Bronchial smooth muscle cell (primary cell): ENCODE measurements around the gene MAGEH1. TPM values are rescaled to one million over a fixed set of nuclear protein-coding genes. Genes with fewer than 3 reads are reported as not detected.

ENCODE experiments used
- total RNA-seq: library from RNA; depleted of rRNA; stranded (reverse); fragments of >200 nt; gene quantifications from 2 replicates; pipeline ENCODE4 v1.2.1, GENCODE V29; 2014

MAGEH1 gene, protein sequence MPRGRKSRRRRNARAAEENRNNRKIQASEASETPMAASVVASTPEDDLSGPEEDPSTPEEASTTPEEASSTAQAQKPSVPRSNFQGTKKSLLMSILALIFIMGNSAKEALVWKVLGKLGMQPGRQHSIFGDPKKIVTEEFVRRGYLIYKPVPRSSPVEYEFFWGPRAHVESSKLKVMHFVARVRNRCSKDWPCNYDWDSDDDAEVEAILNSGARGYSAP
- total RNA-seq = 26.4 and 27.6 TPM in 2 replicates

DNA sequence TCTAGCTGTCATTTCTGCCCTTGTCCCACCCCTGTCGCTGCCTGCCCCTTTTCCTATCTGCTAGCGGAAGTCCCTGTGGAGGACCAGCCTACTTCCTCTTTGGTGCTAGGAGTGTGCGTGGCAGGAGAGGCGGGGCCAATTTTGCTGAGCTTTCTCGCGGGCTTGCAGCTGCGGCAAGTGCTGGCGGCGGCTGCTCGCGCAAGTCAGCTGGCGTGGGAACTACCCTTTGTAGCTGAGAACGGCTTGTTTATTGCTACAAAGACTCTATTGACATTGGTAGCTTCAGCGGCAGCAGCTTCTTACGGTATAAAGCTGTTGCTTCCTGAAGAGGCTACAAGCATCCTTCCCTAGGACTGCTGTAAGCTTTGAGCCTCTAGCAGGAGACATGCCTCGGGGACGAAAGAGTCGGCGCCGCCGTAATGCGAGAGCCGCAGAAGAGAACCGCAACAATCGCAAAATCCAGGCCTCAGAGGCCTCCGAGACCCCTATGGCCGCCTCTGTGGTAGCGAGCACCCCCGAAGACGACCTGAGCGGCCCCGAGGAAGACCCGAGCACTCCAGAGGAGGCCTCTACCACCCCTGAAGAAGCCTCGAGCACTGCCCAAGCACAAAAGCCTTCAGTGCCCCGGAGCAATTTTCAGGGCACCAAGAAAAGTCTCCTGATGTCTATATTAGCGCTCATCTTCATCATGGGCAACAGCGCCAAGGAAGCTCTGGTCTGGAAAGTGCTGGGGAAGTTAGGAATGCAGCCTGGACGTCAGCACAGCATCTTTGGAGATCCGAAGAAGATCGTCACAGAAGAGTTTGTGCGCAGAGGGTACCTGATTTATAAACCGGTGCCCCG is at the start of gene MAGEH1:
Gene MAGEH1 (plus strand): TSS at position 138 of the 843 bp plus-strand sequence. CDS start 248 bp downstream, at position 386.

DNA sequence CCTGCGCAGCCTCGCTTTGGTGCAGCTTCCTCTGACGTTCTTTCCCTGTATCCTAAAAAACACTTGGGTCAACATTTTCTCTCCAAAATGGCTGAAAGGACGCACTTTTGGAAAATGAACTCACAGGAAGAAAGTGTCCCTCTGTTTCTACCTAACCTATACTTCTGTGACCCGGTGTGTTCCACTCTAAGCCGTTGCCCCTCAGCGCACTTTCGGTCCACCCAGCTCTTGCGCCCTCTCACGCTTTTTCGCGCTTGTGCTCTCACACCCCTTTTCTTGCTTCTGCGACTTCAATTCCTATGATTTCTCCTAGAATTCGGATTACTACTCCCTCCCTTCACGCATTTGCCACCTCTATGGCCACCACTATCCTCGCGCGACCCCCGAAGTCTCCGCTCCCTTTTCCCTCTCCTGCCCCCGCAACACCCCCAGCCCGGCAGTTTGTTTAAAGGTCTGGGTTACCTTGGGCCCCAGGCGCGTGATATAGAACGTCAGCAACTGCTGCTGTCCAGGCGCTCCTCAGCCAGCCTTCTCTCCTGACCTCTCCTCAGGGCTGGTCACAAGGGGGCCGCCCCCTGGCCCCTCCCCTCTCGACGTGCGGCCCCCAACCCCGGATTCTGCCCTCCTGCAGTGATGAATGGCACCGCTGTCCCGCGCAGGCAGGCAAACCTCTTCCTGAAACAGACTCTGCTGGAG is 37.5 kb downstream of the MAGEH1 start, which contains the start of gene USP51:
Gene USP51 (minus strand): TSS at position 535 of the 696 bp plus-strand sequence. CDS start 909 bp downstream, outside the sequence.

Other genes starting within 250 kb of the MAGEH1 start
- not detected in 2 replicates for gene PAGE5, start 231.8 kb upstream of the MAGEH1 start, total RNA-seq
- not detected in 2 replicates for gene PAGE3, start 187.2 kb upstream of the MAGEH1 start, total RNA-seq
- gene USP51, start 37.7 kb downstream of the MAGEH1 start, total RNA-seq = 1.9 and 3.6 TPM in 2 replicates
- not detected in 2 replicates for gene FOXR2, start 171.3 kb downstream of the MAGEH1 start, total RNA-seq